Natural killer cell (primary cell): ENCODE measurements around the gene TAAR1. TPM values are rescaled to one million over a fixed set of nuclear protein-coding genes. Genes with fewer than 3 reads are reported as not detected.
"Not testable (repeated sequence)": the region's sequence is repeated elsewhere in the genome, so short reads cannot be mapped to it uniquely, and the experiment has no call there.

ENCODE experiments used
- ATAC-seq, 3 donors: fragments of 150-1000 bp in 2 of 3; fragments of 200-7000 bp in 1 of 3; cut with Tn5 transposase; 1 replicate in 1 of 3; 2 replicates in 2 of 3; pipeline ENCODE4 v1.10.0; 2021; ENCODE audit warnings: mild to moderate bottlenecking in 2 of 3, moderate library complexity in 2 of 3
- DNase-seq, 2 donors: peaks; one replicate each; pipeline versions ENCODE4 v3.0.0 to v3.0.0-alpha.2; 2013 to 2021; ENCODE audit warnings: mixed read lengths in 1 of 2
- H3K27ac ChIP-seq: one replicate; pipeline ENCODE4 v1.5.1; 2013; ENCODE audit warnings: mild to moderate bottlenecking, low read length
- H3K27me3 ChIP-seq: one replicate; pipeline ENCODE4 v1.6.1; 2013; ENCODE audit warnings: low read length; ENCODE audit not compliant: control insufficient read depth, insufficient read depth
- H3K36me3 ChIP-seq: one replicate; pipeline ENCODE4 v1.6.1; 2013; ENCODE audit warnings: low read length; ENCODE audit not compliant: control insufficient read depth, insufficient read depth
- H3K4me1 ChIP-seq: one replicate; pipeline ENCODE4 v1.6.1; 2013; ENCODE audit warnings: low read length; ENCODE audit not compliant: control insufficient read depth, insufficient read depth
- H3K4me3 ChIP-seq: one replicate; pipeline ENCODE4 v1.5.1; 2013; ENCODE audit warnings: low read length
- H3K9me3 ChIP-seq: one replicate; pipeline ENCODE4 v1.6.1; 2013; ENCODE audit warnings: low read length; ENCODE audit not compliant: control insufficient read depth, insufficient read depth
- H3K27ac Mint-ChIP-seq, 2 donors: one replicate each; pipeline ENCODE4 v1.8.0; 2022; ENCODE audit warnings: mild to moderate bottlenecking in 2 of 2, mixed read lengths in 2 of 2, moderate library complexity in 1 of 2
- H3K27me3 Mint-ChIP-seq, 2 donors: one replicate each; pipeline ENCODE4 v1.8.0; 2022; ENCODE audit warnings: low read depth in 2 of 2, mixed read lengths in 2 of 2
- H3K36me3 Mint-ChIP-seq: one replicate; pipeline ENCODE4 v1.8.0; 2022; ENCODE audit warnings: mixed read lengths
- H3K4me1 Mint-ChIP-seq, 2 donors: one replicate each; pipeline ENCODE4 v1.8.0; 2022; ENCODE audit warnings: mixed read lengths in 2 of 2
- H3K4me3 Mint-ChIP-seq: one replicate; pipeline ENCODE4 v1.8.0; 2022; ENCODE audit warnings: mild to moderate bottlenecking, moderate library complexity, mixed read lengths
- H3K9me3 Mint-ChIP-seq, 2 donors: one replicate each; pipeline ENCODE4 v1.8.0; 2022; ENCODE audit warnings: mixed read lengths in 2 of 2
- WGBS: methylation state at CpG from one replicate; pipeline ENCODE4 v1.1.7; 2013; ENCODE audit warnings: missing lambda C conversion rate; ENCODE audit not compliant: insufficient coverage; 5-methylcytosine and 5-hydroxymethylcytosine counted together
- intact Hi-C: fragments of 100-400 bp; cut with micrococcal nuclease; formaldehyde crosslinking; loops from one replicate; pipeline ENCODE4 v1.14.2; 2022
- total RNA-seq, 4 donors: library from RNA; stranded (reverse); fragments of 120-200 nt in 1 of 4; gene quantifications; one replicate each; pipeline versions ENCODE4 v1.2.3 to v1.2.4, GENCODE V29; 2013 to 2022
- TF ChIP-seq, protein P1 (sequence below): fragments of 200-600 bp; IDR thresholded peaks from one replicate; pipeline ENCODE4 v1.8.0; 2022; ENCODE audit warnings: antibody characterized with exemption

The TAAR1 gene
- total RNA-seq, 3 donors from 2014 or later (not counting 1 experiment from before 2014, with no cell fraction given) = not detected

DNA sequence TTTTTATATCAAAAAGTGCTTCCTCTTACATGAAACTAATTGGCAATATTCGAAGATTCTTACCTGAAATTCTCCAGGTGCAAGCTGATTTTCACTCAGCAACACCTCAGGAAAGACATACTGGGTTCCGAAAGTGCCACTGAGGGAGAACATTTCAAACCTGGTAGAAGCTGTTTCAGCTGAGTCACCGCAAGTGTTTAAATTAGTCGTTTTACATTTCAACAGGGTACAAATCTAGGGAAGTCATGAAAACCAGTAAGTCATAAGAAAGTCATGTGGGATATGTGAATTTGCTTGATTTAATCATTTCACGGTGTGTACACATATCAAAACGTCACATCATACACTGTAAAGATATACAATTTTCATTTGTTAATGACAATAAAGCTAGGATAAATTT is 25.3 kb upstream of the TAAR1 start:
- WGBS = 89% methylated on average over 4 of the region's 6 CpGs
- no peaks in the 10 kb centered on the region for H3K27me3 ChIP-seq
- Mint-ChIP-seq H3K27me3 (peaks cover 11 to 19% of the 10 kb centered on the region in 2 donors), H3K9me3 (no peaks in the 10 kb centered on the region), H3K4me1 (no peaks in the 10 kb centered on the region), H3K27ac (no peak overlapping the region), H3K4me3 (no peak overlapping the region), H3K36me3 (no peaks in the 10 kb centered on the region)
- no peak overlapping the region for H3K27ac ChIP-seq
- H3K4me3 ChIP-seq = no peak overlapping the region
- H3K4me1 ChIP-seq = no peaks in the 10 kb centered on the region
- intact Hi-C loops = no loop called here
- DNase-seq (no peak), ATAC-seq (no peak)
- TF ChIP-seq, protein P1, sequence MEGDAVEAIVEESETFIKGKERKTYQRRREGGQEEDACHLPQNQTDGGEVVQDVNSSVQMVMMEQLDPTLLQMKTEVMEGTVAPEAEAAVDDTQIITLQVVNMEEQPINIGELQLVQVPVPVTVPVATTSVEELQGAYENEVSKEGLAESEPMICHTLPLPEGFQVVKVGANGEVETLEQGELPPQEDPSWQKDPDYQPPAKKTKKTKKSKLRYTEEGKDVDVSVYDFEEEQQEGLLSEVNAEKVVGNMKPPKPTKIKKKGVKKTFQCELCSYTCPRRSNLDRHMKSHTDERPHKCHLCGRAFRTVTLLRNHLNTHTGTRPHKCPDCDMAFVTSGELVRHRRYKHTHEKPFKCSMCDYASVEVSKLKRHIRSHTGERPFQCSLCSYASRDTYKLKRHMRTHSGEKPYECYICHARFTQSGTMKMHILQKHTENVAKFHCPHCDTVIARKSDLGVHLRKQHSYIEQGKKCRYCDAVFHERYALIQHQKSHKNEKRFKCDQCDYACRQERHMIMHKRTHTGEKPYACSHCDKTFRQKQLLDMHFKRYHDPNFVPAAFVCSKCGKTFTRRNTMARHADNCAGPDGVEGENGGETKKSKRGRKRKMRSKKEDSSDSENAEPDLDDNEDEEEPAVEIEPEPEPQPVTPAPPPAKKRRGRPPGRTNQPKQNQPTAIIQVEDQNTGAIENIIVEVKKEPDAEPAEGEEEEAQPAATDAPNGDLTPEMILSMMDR = no peak
- H3K36me3 ChIP-seq = no peaks in the 10 kb centered on the region
- H3K9me3 ChIP-seq = no peaks in the 10 kb centered on the region

DNA sequence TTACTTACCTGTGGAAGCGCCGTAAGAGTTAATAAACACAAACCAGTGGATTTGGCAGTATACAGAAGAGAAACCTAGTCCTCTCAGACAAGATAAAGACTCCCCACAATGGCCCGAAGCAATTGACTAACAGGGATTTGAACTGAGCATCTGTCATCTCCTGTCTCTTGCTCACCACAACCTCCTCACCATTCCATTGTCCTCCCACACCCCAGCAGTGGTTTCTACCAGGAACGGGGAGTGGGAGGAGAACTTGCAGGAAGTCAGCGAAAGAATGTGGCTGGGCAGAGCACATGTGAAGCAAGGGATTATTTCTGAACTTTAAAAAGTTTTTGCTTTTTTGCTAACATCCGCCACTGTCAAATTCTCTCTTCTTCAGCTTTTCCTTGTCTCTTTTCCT is 24.6 kb upstream of the TAAR1 start:
- Mint-ChIP-seq H3K9me3 (no peaks in the 10 kb centered on the region), H3K4me3 (no peak overlapping the region), H3K36me3 (no peaks in the 10 kb centered on the region), H3K4me1 (no peaks in the 10 kb centered on the region), H3K27me3 (peaks cover 8 to 14% of the 10 kb centered on the region in 2 donors), H3K27ac (no peak overlapping the region)
- Histone ChIP-seq H3K27me3 (no peaks in the 10 kb centered on the region), H3K36me3 (no peaks in the 10 kb centered on the region), H3K4me3 (no peak overlapping the region), H3K27ac (no peak overlapping the region), H3K4me1 (no peaks in the 10 kb centered on the region), H3K9me3 (no peaks in the 10 kb centered on the region)
- TF ChIP-seq, protein P1 = no peak
- 89% methylated on average over 5 of the region's 6 CpGs for WGBS
- DNase-seq (no peak), ATAC-seq (no peak)
- intact Hi-C loops = no loop called here

DNA sequence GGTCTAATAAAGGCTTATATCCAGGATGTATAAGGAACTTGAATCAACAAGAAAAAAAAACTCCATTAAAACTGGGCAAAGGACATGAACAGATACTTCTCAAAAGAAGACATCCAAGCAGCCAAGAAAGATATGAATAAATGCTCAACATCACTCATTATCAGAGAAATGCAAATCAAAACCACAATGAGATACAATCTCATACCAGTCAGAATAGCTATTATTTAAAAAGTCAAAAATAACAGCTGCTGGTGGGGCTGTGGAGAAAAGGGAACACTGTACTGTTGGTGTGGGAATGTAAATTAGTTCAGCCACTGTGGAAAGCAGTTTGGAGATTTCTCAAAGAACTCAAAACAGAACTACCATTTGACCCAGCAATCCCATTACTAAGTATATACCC is 20.1 kb upstream of the TAAR1 start:
- H3K36me3 Mint-ChIP-seq, intact Hi-C loops, H3K27ac ChIP-seq, H3K9me3 Mint-ChIP-seq, H3K4me3 ChIP-seq, H3K9me3 ChIP-seq, H3K27me3 ChIP-seq, H3K4me3 Mint-ChIP-seq, H3K36me3 ChIP-seq, ATAC-seq, DNase-seq, H3K27me3 Mint-ChIP-seq, H3K27ac Mint-ChIP-seq: not testable (repeated sequence)
- peaks cover 20 to 25% of the 10 kb centered on the region in 2 donors for H3K4me1 Mint-ChIP-seq
- peaks cover 10% of the 10 kb centered on the region for H3K4me1 ChIP-seq

DNA sequence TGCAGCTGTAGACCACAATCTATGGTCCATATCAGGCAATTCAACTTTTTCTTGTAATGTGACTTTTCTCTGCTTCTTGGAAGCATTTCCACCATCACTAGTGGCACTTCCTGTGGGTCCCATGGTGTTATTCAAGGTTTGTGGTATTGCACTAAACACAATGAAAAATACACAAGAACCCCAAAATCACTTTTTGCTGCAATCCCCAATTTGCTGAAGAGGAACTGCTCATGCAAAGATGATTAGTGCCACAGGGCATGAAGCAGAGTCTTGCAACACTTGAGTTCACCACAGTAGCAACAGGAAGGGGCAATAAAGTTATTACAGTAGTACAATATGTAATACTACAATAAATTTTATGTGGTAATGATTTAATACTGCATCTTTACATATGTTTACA is 16.8 kb upstream of the TAAR1 start:
- H3K4me3 ChIP-seq = no peak overlapping the region
- ATAC-seq (peak in 2 of 3 donors; percentile 38 to 48), DNase-seq (peak in 1 of 2 donors; percentile 3)
- Mint-ChIP-seq H3K36me3 (no peaks in the 10 kb centered on the region), H3K9me3 (no peaks in the 10 kb centered on the region), H3K27me3 (no peaks in the 10 kb centered on the region), H3K27ac (peak overlapping the region; percentile 70 to 71), H3K4me1 (peaks cover 25 to 35% of the 10 kb centered on the region in 2 donors), H3K4me3 (peak overlapping the region; percentile 28)
- H3K9me3 ChIP-seq = no peaks in the 10 kb centered on the region
- intact Hi-C loops = no loop called here
- H3K27me3 ChIP-seq = no peaks in the 10 kb centered on the region
- H3K27ac ChIP-seq = no peak overlapping the region
- H3K4me1 ChIP-seq = peaks cover 17% of the 10 kb centered on the region
- TF ChIP-seq, protein P1 = no peak
- no peaks in the 10 kb centered on the region for H3K36me3 ChIP-seq
